ENCODE data around the gene C14orf119. TPM values are rescaled to one million over a fixed set of nuclear protein-coding genes. Genes with fewer than 3 reads are reported as not detected.

Gene C14orf119
- 40.8 and 43.3 TPM in 2 replicates for polyA plus RNA-seq (2013)

GRCh38 chr14:23095196-23096108, at the start of gene C14orf119:
C14orf119 (plus strand) TSS chr14:23095505; CDS start chr14:23097659, 2,154 bp downstream.
- peak within 1 kb of the TSS; percentile 99 for H3K27ac ChIP-seq (ENCODE audit: low read depth, low read length)
- H2BK12ac ChIP-seq (ENCODE audit: low read length): no peak within 1 kb of the TSS
- H3K4ac ChIP-seq (ENCODE audit: low read depth, low read length): peak within 1 kb of the TSS; percentile 99
- H3K4me2 ChIP-seq (ENCODE audit: low read length): peak within 1 kb of the TSS; percentile 94
- DNase-seq: peak; percentile 100
- H2BK120ac ChIP-seq (ENCODE audit: insufficient read depth, low read length, poor library complexity): peak within 1 kb of the TSS; percentile 95
- H3K9me3 ChIP-seq (ENCODE audit: insufficient read depth, low read depth, low read length): no peaks in the 10 kb centered on the region
- peak within 1 kb of the TSS; percentile 80 for H2AK5ac ChIP-seq (ENCODE audit: low read length)
- H3K79me2 ChIP-seq (ENCODE audit: control insufficient read depth, insufficient read depth, low read length, poor library complexity): peaks cover 17% of the 10 kb centered on the region
- peaks cover 5 to 9% of the 10 kb centered on the region in 2 experiments for H3K4me1 ChIP-seq (ENCODE audit: control insufficient read depth in 1 of 2, insufficient read depth in 2 of 2, low read length in 2 of 2)
- H2AFZ ChIP-seq (ENCODE audit: insufficient read depth, low read length, poor library complexity): peak within 1 kb of the TSS; percentile 89
- H4K12ac ChIP-seq (ENCODE audit: low read depth, low read length): peak within 1 kb of the TSS; percentile 98
- H3K79me1 ChIP-seq (ENCODE audit: low read length): peaks cover 12% of the 10 kb centered on the region
- H3K4me3 ChIP-seq (ENCODE audit: low read depth, low read length): peak within 1 kb of the TSS; percentile 98
- H3K18ac ChIP-seq (ENCODE audit: low read length): peak within 1 kb of the TSS; percentile 100
- H3K36me3 ChIP-seq (ENCODE audit: control insufficient read depth in 1 of 2, insufficient read depth in 2 of 2, low read length in 2 of 2): peaks cover 7 to 19% of the 10 kb centered on the region in 2 experiments
- H3K9ac ChIP-seq (ENCODE audit: low read length): peak within 1 kb of the TSS; percentile 100
- no peak within 1 kb of the TSS for H3K23ac ChIP-seq (ENCODE audit: low read length)
- peak within 1 kb of the TSS; percentile 99 for H3K14ac ChIP-seq (ENCODE audit: low read length)
- H3K27me3 ChIP-seq (ENCODE audit: insufficient read depth, low read length): no peaks in the 10 kb centered on the region
- peak within 1 kb of the TSS; percentile 98 for H2BK5ac ChIP-seq (ENCODE audit: low read depth, low read length, poor library complexity)
- no CpG with 5 or more reads among the region's 46 CpGs for WGBS (ENCODE audit: extremely low coverage, insufficient coverage, insufficient read length)
- peak within 1 kb of the TSS; percentile 97 for H4K91ac ChIP-seq (ENCODE audit: low read depth, low read length)
- H4K8ac ChIP-seq (ENCODE audit: low read depth, low read length): peak within 1 kb of the TSS; percentile 99

GRCh38 chr14:23047034-23047634, 48.2 kb upstream of the C14orf119 start:
- no peak overlapping the region for H3K23ac ChIP-seq (ENCODE audit: low read length)
- no peaks in the 10 kb centered on the region for H3K79me2 ChIP-seq (ENCODE audit: control insufficient read depth, insufficient read depth, low read length, poor library complexity)
- no peak overlapping the region for H2BK120ac ChIP-seq (ENCODE audit: insufficient read depth, low read length, poor library complexity)
- no peak overlapping the region for H2BK5ac ChIP-seq (ENCODE audit: low read depth, low read length, poor library complexity)
- H2BK12ac ChIP-seq (ENCODE audit: low read length): no peak overlapping the region
- H2AFZ ChIP-seq (ENCODE audit: insufficient read depth, low read length, poor library complexity): no peak overlapping the region
- no peaks in the 10 kb centered on the region for H3K79me1 ChIP-seq (ENCODE audit: low read length)
- no peak overlapping the region for H3K14ac ChIP-seq (ENCODE audit: low read length)
- H3K27ac ChIP-seq (ENCODE audit: low read depth, low read length): no peak overlapping the region
- DNase-seq: no peak
- no peak overlapping the region for H2AK5ac ChIP-seq (ENCODE audit: low read length)
- H3K4me2 ChIP-seq (ENCODE audit: low read length): no peak overlapping the region
- peaks cover 34 to 46% of the 10 kb centered on the region in 2 experiments for H3K36me3 ChIP-seq (ENCODE audit: control insufficient read depth in 1 of 2, insufficient read depth in 2 of 2, low read length in 2 of 2)
- H3K4ac ChIP-seq (ENCODE audit: low read depth, low read length): no peak overlapping the region
- H3K4me1 ChIP-seq (ENCODE audit: control insufficient read depth in 1 of 2, insufficient read depth in 2 of 2, low read length in 2 of 2): no peaks in the 10 kb centered on the region
- no peak overlapping the region for H3K9ac ChIP-seq (ENCODE audit: low read length)
- no peak overlapping the region for H3K18ac ChIP-seq (ENCODE audit: low read length)
- no peak overlapping the region for H4K91ac ChIP-seq (ENCODE audit: low read depth, low read length)
- no peak overlapping the region for H4K8ac ChIP-seq (ENCODE audit: low read depth, low read length)
- H3K4me3 ChIP-seq (ENCODE audit: low read depth, low read length): no peak overlapping the region
- H4K12ac ChIP-seq (ENCODE audit: low read depth, low read length): no peak overlapping the region
- no CpG with 5 or more reads among the region's 6 CpGs for WGBS (ENCODE audit: extremely low coverage, insufficient coverage, insufficient read length)
- H3K9me3 ChIP-seq (ENCODE audit: insufficient read depth, low read depth, low read length): no peaks in the 10 kb centered on the region
- H3K27me3 ChIP-seq (ENCODE audit: insufficient read depth, low read length): no peaks in the 10 kb centered on the region

DNA sequence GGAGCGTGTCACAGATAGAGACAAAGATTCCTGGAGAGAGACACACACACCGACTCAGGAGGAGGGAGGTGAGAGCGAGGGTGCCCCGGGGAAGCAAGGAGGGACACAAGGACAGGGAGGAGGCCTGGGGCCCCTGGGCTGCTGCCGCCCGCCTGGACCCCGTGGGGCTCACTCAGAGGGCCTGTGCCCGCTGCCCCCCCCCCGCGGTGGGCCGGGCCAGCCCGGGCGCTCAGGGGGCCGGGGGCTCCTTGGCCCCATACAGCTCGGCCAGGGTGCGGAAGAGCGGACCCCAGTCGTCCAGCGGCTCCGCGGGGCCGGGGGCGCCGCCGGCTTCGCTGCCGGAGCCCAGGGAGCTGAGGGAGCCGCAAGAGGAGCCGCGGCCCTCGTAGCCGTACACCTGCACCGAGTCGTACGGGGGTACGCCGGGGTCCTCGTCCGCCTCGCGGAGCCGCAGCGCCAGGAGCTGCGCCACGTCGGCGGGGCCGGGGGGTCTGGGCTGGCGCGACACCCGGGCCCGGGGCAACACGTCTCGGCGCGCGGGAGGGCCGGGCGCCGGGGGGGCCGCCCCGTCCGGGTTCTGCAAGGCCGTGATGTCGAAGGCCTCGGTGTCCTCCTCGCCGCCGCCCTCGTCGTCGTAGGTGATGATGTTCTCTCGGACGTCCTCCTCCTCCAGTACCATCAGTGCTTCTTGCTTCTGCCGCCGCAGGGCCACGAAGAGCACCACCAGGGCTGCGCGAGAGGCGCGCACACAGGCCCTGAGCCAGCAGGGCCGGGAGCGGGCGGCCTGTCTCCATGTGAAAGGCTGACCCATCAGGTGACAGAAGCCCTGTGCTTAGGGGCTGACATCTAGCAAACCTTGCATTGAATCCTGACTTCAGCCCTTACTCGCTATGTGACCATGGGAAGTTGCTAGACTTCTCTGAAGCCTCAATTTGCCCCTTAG, 47.3 kb upstream of the C14orf119 start:
- H3K14ac ChIP-seq (ENCODE audit: low read length): no peak overlapping the region
- no peak overlapping the region for H3K9ac ChIP-seq (ENCODE audit: low read length)
- H4K12ac ChIP-seq (ENCODE audit: low read depth, low read length): no peak overlapping the region
- no peaks in the 10 kb centered on the region for H3K4me1 ChIP-seq (ENCODE audit: control insufficient read depth in 1 of 2, insufficient read depth in 2 of 2, low read length in 2 of 2)
- peaks cover 41 to 55% of the 10 kb centered on the region in 2 experiments for H3K36me3 ChIP-seq (ENCODE audit: control insufficient read depth in 1 of 2, insufficient read depth in 2 of 2, low read length in 2 of 2)
- H3K27ac ChIP-seq (ENCODE audit: low read depth, low read length): no peak overlapping the region
- no peak overlapping the region for H4K91ac ChIP-seq (ENCODE audit: low read depth, low read length)
- H2BK12ac ChIP-seq (ENCODE audit: low read length): no peak overlapping the region
- H4K8ac ChIP-seq (ENCODE audit: low read depth, low read length): no peak overlapping the region
- H3K18ac ChIP-seq (ENCODE audit: low read length): no peak overlapping the region
- no peak overlapping the region for H3K4me3 ChIP-seq (ENCODE audit: low read depth, low read length)
- no peaks in the 10 kb centered on the region for H3K79me2 ChIP-seq (ENCODE audit: control insufficient read depth, insufficient read depth, low read length, poor library complexity)
- H3K4ac ChIP-seq (ENCODE audit: low read depth, low read length): no peak overlapping the region
- H3K79me1 ChIP-seq (ENCODE audit: low read length): no peaks in the 10 kb centered on the region
- no peak overlapping the region for H2AK5ac ChIP-seq (ENCODE audit: low read length)
- DNase-seq: no peak
- H2AFZ ChIP-seq (ENCODE audit: insufficient read depth, low read length, poor library complexity): no peak overlapping the region
- no peaks in the 10 kb centered on the region for H3K9me3 ChIP-seq (ENCODE audit: insufficient read depth, low read depth, low read length)
- no peak overlapping the region for H2BK120ac ChIP-seq (ENCODE audit: insufficient read depth, low read length, poor library complexity)
- H3K23ac ChIP-seq (ENCODE audit: low read length): no peak overlapping the region
- no peak overlapping the region for H2BK5ac ChIP-seq (ENCODE audit: low read depth, low read length, poor library complexity)
- no peaks in the 10 kb centered on the region for H3K27me3 ChIP-seq (ENCODE audit: insufficient read depth, low read length)
- no CpG with 5 or more reads among the region's 85 CpGs for WGBS (ENCODE audit: extremely low coverage, insufficient coverage, insufficient read length)
- H3K4me2 ChIP-seq (ENCODE audit: low read length): no peak overlapping the region

DNA sequence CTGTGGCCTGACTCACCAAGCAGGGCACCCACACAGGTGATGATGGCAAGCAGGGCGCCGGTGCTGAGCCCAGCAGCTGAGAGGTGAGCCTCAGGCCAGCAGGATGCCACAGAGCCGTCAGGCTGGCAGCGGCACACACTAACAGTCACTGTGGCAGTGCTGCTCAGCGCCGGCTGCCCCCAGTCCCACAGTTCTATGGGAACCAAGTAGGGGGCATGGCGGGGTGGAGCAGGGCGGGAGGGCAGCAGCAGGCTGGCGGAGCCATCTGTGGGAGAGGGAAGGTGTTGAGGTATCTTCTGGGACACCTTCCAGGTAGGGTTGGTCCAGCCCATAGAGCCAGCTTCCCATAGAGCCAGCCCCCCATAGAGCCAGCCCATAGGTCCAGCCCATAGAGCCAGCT, 46.3 kb upstream of the C14orf119 start:
- Histone ChIP-seq H3K9me3 (ENCODE audit: insufficient read depth, low read depth, low read length) (peaks cover 1% of the 10 kb centered on the region), H3K4me1 (ENCODE audit: control insufficient read depth in 1 of 2, insufficient read depth in 2 of 2, low read length in 2 of 2) (no peaks in the 10 kb centered on the region), H3K14ac (ENCODE audit: low read length) (no peak overlapping the region), H2BK5ac (ENCODE audit: low read depth, low read length, poor library complexity) (no peak overlapping the region), H2AFZ (ENCODE audit: insufficient read depth, low read length, poor library complexity) (no peak overlapping the region), H3K23ac (ENCODE audit: low read length) (no peak overlapping the region), H2AK5ac (ENCODE audit: low read length) (no peak overlapping the region), H3K36me3 (ENCODE audit: control insufficient read depth in 1 of 2, insufficient read depth in 2 of 2, low read length in 2 of 2) (peaks cover 50 to 65% of the 10 kb centered on the region in 2 experiments), H4K12ac (ENCODE audit: low read depth, low read length) (no peak overlapping the region), H3K9ac (ENCODE audit: low read length) (no peak overlapping the region), H4K91ac (ENCODE audit: low read depth, low read length) (no peak overlapping the region), H2BK12ac (ENCODE audit: low read length) (no peak overlapping the region), H2BK120ac (ENCODE audit: insufficient read depth, low read length, poor library complexity) (no peak overlapping the region), H3K79me2 (ENCODE audit: control insufficient read depth, insufficient read depth, low read length, poor library complexity) (no peaks in the 10 kb centered on the region), H3K4me3 (ENCODE audit: low read depth, low read length) (no peak overlapping the region), H3K4ac (ENCODE audit: low read depth, low read length) (no peak overlapping the region), H3K79me1 (ENCODE audit: low read length) (no peaks in the 10 kb centered on the region), H3K27ac (ENCODE audit: low read depth, low read length) (no peak overlapping the region), H3K18ac (ENCODE audit: low read length) (no peak overlapping the region), H3K4me2 (ENCODE audit: low read length) (no peak overlapping the region), H4K8ac (ENCODE audit: low read depth, low read length) (no peak overlapping the region), H3K27me3 (ENCODE audit: insufficient read depth, low read length) (no peaks in the 10 kb centered on the region)
- DNase-seq: no peak
- WGBS (ENCODE audit: extremely low coverage, insufficient coverage, insufficient read length): no CpG with 5 or more reads among the region's 9 CpGs

Data from trophoblast cell (in vitro differentiated cells and primary cell).